ENCODE results near the gene GPAM.

DNA sequence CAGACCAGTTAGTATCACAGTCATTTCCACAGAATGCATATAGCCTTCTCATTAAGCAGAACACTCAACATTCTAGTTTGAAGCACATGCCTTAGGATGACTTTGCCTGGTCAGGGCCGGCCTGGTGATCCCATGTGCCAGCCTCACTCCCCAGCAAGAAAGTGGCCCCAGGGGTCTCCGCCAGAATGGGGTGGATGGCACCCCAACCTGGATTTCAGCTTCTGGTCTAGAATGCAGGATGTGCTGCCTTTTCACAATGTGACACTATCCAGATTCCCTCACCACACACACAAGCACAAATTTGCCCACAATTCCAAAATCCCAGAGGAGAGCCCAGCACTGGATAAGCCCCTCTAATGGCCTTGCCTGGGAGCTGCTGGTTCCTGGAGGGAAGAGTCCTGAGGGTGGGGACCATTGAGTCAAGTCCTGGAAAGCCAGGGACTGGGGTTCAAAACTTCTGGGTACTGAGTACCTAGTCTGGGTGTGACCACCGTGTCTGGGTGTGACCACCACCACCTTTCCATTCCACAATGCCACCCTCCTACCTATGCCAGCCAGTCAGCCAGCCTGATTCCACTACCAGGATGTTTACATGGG lies 41.5 kb upstream of the GPAM start:
- no peak for TF ChIP-seq ZNF384 (IDR thresholded peaks at IDR 0.05)
- TF ChIP-seq SP1 (IDR thresholded peaks at IDR 0.05), result no peak
- no peak for TF ChIP-seq SUZ12 (IDR thresholded peaks at IDR 0.05)
- TF ChIP-seq, protein P1, sequence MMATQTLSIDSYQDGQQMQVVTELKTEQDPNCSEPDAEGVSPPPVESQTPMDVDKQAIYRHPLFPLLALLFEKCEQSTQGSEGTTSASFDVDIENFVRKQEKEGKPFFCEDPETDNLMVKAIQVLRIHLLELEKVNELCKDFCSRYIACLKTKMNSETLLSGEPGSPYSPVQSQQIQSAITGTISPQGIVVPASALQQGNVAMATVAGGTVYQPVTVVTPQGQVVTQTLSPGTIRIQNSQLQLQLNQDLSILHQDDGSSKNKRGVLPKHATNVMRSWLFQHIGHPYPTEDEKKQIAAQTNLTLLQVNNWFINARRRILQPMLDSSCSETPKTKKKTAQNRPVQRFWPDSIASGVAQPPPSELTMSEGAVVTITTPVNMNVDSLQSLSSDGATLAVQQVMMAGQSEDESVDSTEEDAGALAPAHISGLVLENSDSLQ (IDR thresholded peaks at IDR 0.05), result no peak
- no peak for TF ChIP-seq BHLHE40 (IDR thresholded peaks at IDR 0.05; ENCODE audit: borderline replicate concordance)
- no peak for TF ChIP-seq FOXM1 (IDR thresholded peaks at IDR 0.05; ENCODE audit: borderline replicate concordance)
- no peak for TF ChIP-seq TARDBP (IDR thresholded peaks at IDR 0.05)
- no peak for TF ChIP-seq NFRKB (IDR thresholded peaks at IDR 0.05)

Measured in HEK293T (cell line).